C4-2B (cell line): ENCODE measurements around the gene MYO7B.

Experiments used
- CTCF ChIP-seq: fragments of 450-650 bp; conservative IDR thresholded peaks from 2 replicates; pipeline ENCODE4 v1.5.1; 2017; ENCODE audit warnings: mild to moderate bottlenecking
- ZFX ChIP-seq: fragments of 450-650 bp; IDR thresholded peaks from 2 replicates; pipeline ENCODE4 v1.6.1; 2017

GRCh38 chr2:127622561-127623387 is 87.3 kb downstream of the MYO7B start:
- TF ChIP-seq CTCF (no peak), ZFX (no peak)
